Activated T-helper 2 cell treated with anti-CD3 and anti-CD28 coated beads, Interferon-gamma antibody, Interleukin-2, Interleukin-4, amounts not matched to agents 10 μg/mL and 5 μg/mL and 100 μg/mL, durations not matched to agents 14 hours and 24 hours and 36 hours (primary cell): ENCODE measurements around the gene ZNF43. TPM values are rescaled to one million over a fixed set of nuclear protein-coding genes. Genes with fewer than 3 reads are reported as not detected.
"Not testable (repeated sequence)": the region's sequence is repeated elsewhere in the genome, so short reads cannot be mapped to it uniquely, and the experiment has no call there.

Experiments
- DNase-seq: peaks from one replicate; pipeline ENCODE4 v3.0.0; 2021; ENCODE audit warnings: low spot score
- H3K27ac Mint-ChIP-seq: one replicate; pipeline ENCODE4 v1.8.0; 2021; ENCODE audit warnings: mixed read lengths
- H3K27me3 Mint-ChIP-seq: one replicate; pipeline ENCODE4 v1.8.0; 2021; ENCODE audit warnings: low read depth, mixed read lengths
- H3K36me3 Mint-ChIP-seq: one replicate; pipeline ENCODE4 v1.8.0; 2021; ENCODE audit warnings: low read depth, mixed read lengths
- H3K4me1 Mint-ChIP-seq: one replicate; pipeline ENCODE4 v1.8.0; 2021; ENCODE audit warnings: low read depth, mixed read lengths
- H3K4me3 Mint-ChIP-seq: one replicate; pipeline ENCODE4 v1.8.0; 2021; ENCODE audit warnings: low read depth, mild to moderate bottlenecking, moderate library complexity, mixed read lengths
- H3K9me3 Mint-ChIP-seq: one replicate; pipeline ENCODE4 v1.8.0; 2021; ENCODE audit warnings: mixed read lengths
- intact Hi-C: fragments of 100-400 bp; cut with micrococcal nuclease; formaldehyde crosslinking; loops from one replicate; pipeline ENCODE4 v1.15.1; 2023
- total RNA-seq: library from RNA; stranded (reverse); gene quantifications from 2 replicates; pipeline ENCODE4 v1.2.3, GENCODE V29; 2022

Gene ZNF43
- 33.5 and 34.9 TPM in 2 replicates for total RNA-seq

DNA sequence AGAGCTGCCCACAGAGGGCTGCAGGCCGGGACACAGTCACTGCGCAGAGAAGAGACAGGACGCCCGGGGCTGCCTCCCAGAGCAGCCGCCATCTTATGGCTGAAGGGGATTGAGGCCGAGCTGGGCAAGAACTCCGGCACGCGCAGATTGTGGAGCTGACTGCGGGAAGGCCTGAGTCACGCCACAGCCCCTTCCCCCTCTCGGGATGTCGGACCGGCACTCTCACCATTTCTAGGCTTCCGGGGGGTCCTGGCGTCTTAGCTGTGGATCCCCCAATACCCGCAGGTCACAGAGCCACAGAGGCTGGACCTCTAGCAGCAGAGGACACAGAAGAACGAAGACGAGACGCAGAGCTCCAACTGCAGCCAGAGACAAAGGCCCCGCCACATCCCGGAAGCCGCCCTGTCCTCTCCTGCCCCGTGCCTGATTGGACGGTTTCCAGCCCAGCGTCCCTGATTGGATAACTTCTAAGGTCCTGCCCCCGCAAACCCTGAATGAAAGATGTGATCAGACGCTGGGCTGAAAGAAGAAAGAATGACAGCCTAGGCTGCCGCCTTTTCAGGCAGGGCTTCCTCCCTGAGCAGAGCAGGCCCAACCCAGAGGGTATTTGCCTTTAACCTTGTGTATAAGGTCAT is at the start of gene ZNF43:
Gene ZNF43, minus strand, starts transcription at position 373 of the 635 bp plus-strand sequence. Its CDS starts 144 bp downstream, at position 229.
- peaks cover 75% of the 10 kb centered on the region for H3K36me3 Mint-ChIP-seq

GRCh38 chr19:21885516-21885915 is 49.5 kb upstream of the ZNF43 start:
- H3K27me3 Mint-ChIP-seq, H3K36me3 Mint-ChIP-seq, intact Hi-C loops, DNase-seq, H3K4me3 Mint-ChIP-seq, H3K4me1 Mint-ChIP-seq, H3K27ac Mint-ChIP-seq: not testable (repeated sequence)
- peaks cover 81% of the 10 kb centered on the region for H3K9me3 Mint-ChIP-seq

More for the DNA sequence above, at the start of gene ZNF43:
- H3K9me3 Mint-ChIP-seq = peaks cover 32% of the 10 kb centered on the region
- H3K27me3 Mint-ChIP-seq = no peaks in the 10 kb centered on the region
- H3K4me1 Mint-ChIP-seq = peaks cover 11% of the 10 kb centered on the region
- H3K4me3 Mint-ChIP-seq = peak within 1 kb of the TSS; percentile 94
- peak within 1 kb of the TSS; percentile 98 for H3K27ac Mint-ChIP-seq
- intact Hi-C loops = loop anchor here (1.0 to 10.0 kb wide), 4 partner anchors 16 to 511 kb away; partner anchors contain the start of genes ZNF100, ZNF429 and ZNF708
- peak; percentile 89 for DNase-seq

DNA sequence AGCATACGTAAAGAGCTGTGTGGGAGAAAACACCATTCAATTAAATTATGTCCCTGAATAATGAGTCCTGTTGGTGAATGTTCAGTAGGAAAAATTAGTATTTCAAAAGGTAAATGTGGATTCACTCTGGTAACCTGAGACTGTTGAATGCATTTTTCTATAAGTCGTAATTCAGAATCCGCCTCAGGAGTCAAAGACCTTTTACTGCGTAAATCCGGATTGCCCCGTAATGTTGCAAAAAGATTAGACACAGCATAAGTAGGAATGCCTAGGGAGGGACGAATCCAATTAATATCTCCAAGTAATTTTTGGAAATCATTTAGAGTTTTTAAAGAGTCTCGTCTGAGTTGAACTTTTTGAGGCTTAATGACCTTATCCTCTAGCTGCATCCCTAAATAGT is 48.8 kb upstream of the ZNF43 start:
- H3K4me3 Mint-ChIP-seq, intact Hi-C loops, DNase-seq, H3K27me3 Mint-ChIP-seq, H3K4me1 Mint-ChIP-seq, H3K36me3 Mint-ChIP-seq, H3K27ac Mint-ChIP-seq: not testable (repeated sequence)
- peaks cover 84% of the 10 kb centered on the region for H3K9me3 Mint-ChIP-seq

DNA sequence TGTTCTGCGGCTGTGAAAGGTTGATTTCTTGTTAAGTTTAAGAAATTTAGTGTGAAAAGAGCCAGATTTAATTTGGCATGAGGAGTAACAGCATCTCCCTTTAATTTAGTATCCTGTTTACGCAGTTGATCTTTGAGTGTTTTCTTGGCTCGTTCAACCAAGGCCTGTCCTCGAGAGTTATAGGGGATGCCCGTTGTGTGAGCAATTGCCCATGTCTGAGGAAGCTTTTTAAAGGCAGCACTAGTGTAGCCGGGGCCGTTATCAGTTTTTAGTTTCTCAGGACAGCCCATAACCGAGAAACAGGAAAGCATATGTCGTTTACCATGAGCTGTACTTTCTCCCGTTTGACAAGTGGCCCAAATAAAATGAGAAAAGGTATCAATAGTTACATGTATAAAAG is 47.5 kb upstream of the ZNF43 start:
- H3K36me3 Mint-ChIP-seq = no peaks in the 10 kb centered on the region
- DNase-seq = no peak
- H3K4me1 Mint-ChIP-seq = no peaks in the 10 kb centered on the region
- intact Hi-C loops = no loop called here
- H3K4me3 Mint-ChIP-seq = no peak overlapping the region
- H3K27me3 Mint-ChIP-seq = no peaks in the 10 kb centered on the region
- H3K9me3 Mint-ChIP-seq = peaks cover 87% of the 10 kb centered on the region
- no peak overlapping the region for H3K27ac Mint-ChIP-seq

DNA sequence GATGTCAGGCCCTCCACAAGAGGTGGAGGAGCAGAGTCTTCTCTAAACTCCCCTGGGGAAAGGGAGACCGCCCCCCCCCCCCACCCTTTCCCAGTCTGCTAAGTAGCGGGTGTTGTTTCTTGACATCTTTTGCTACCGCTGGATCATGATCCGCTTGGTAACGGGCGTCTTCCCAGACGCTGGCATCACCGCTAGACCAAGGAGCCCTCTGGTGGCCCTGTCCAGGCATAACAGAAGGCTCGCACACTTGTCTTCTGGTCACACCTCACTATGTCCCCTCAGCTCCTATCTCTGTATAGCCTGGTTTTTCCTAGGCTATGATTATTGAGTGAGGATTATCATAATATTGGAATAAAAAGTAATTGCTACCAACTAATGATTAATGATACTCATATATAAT is 44.8 kb upstream of the ZNF43 start:
- H3K27ac Mint-ChIP-seq, intact Hi-C loops, H3K4me3 Mint-ChIP-seq, H3K4me1 Mint-ChIP-seq, H3K27me3 Mint-ChIP-seq, DNase-seq, H3K36me3 Mint-ChIP-seq: not testable (repeated sequence)
- peaks cover 75% of the 10 kb centered on the region for H3K9me3 Mint-ChIP-seq

DNA sequence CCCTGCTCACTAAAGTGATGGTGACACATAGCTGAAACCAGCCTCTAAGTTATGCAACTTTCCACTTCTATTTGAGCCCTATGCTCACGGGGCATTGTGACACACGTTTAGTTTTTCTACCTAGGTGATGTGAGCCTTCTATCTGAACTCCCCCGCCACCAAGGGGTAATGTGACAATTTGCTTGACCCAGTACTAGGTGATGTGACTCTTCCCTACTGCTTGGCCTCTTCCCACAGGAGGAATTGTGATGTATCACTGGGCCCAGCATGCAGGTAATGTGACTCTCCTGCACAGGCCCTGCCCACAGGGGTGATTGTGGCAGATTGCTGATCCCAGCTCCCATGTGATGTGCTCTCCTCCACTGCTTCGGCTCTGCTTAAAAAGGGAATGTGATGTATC is 42.7 kb upstream of the ZNF43 start:
- H3K27me3 Mint-ChIP-seq = no peaks in the 10 kb centered on the region
- H3K27ac Mint-ChIP-seq = no peak overlapping the region
- no peaks in the 10 kb centered on the region for H3K4me1 Mint-ChIP-seq
- no peaks in the 10 kb centered on the region for H3K36me3 Mint-ChIP-seq
- DNase-seq = no peak
- H3K9me3 Mint-ChIP-seq = peaks cover 64% of the 10 kb centered on the region
- no peak overlapping the region for H3K4me3 Mint-ChIP-seq
- intact Hi-C loops = no loop called here

DNA sequence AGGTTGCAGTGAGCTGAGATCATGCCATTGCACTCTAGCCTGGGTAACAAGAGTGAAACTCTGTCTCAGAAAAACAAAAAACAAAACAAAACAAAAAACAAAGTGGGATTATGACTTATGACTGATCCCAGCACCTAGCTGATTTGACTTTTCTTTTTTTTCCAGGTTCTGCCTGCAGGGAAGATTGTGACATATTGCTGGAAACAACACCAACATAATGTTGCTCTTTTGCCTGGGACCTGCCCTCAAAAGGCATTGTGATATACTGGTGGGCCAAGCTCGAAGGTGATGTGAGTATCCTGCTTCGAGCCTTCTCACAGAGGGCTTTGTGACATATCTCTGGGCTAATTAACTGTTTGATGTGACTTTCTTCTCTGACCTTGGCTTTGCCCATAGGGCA is 42.0 kb upstream of the ZNF43 start:
- Mint-ChIP-seq H3K27me3 (no peaks in the 10 kb centered on the region), H3K4me1 (no peaks in the 10 kb centered on the region), H3K36me3 (no peaks in the 10 kb centered on the region), H3K4me3 (no peak overlapping the region), H3K27ac (no peak overlapping the region), H3K9me3 (peaks cover 59% of the 10 kb centered on the region)
- DNase-seq = no peak
- intact Hi-C loops = no loop called here

DNA sequence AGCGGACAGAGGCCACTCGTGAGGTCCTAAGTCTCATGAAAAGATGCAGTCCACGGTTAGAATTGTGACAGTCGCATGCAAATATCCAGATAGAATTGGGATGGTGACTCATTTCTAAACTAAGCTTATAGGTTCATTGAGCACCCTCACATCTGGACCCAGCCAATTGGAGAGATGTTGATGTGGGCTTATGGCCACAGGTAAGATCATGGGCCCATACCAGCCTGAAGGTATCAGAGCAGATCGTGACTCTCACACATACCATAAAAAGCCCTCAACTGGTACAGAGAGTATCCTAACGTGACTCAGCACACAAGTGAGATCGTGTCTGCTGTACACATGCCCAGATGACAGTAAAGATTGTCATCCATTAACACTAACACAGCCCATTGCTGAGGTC is 40.6 kb upstream of the ZNF43 start:
- H3K4me3 Mint-ChIP-seq, DNase-seq, H3K27me3 Mint-ChIP-seq, H3K4me1 Mint-ChIP-seq, H3K27ac Mint-ChIP-seq, H3K36me3 Mint-ChIP-seq, intact Hi-C loops: not testable (repeated sequence)
- peaks cover 49% of the 10 kb centered on the region for H3K9me3 Mint-ChIP-seq

GRCh38 chr19:21856773-21857514 is 21.0 kb upstream of the ZNF43 start:
- peaks cover 7% of the 10 kb centered on the region for H3K36me3 Mint-ChIP-seq
- H3K27me3 Mint-ChIP-seq = no peaks in the 10 kb centered on the region
- no peak overlapping the region for H3K27ac Mint-ChIP-seq
- DNase-seq = no peak
- intact Hi-C loops = no loop called here
- no peak overlapping the region for H3K4me3 Mint-ChIP-seq
- peaks cover 32% of the 10 kb centered on the region for H3K9me3 Mint-ChIP-seq
- H3K4me1 Mint-ChIP-seq = peaks cover 5% of the 10 kb centered on the region

- peak; percentile 83 for DNase-seq
- peaks cover 39% of the 10 kb centered on the region for H3K9me3 Mint-ChIP-seq
- H3K36me3 Mint-ChIP-seq = peaks cover 50% of the 10 kb centered on the region
- H3K4me1 Mint-ChIP-seq = peaks cover 14% of the 10 kb centered on the region
- intact Hi-C loops = loop anchor here (1.0 kb wide), 2 partner anchors 15 to 84 kb away; partner anchors contain the start of genes ZNF100 and ZNF43
- no peaks in the 10 kb centered on the region for H3K27me3 Mint-ChIP-seq
- H3K27ac Mint-ChIP-seq = peak overlapping the region; percentile 75
- H3K4me3 Mint-ChIP-seq = peak overlapping the region; percentile 85
These were observed 15.8 kb upstream of the ZNF43 start for GRCh38 chr19:21851596-21852345.

DNA sequence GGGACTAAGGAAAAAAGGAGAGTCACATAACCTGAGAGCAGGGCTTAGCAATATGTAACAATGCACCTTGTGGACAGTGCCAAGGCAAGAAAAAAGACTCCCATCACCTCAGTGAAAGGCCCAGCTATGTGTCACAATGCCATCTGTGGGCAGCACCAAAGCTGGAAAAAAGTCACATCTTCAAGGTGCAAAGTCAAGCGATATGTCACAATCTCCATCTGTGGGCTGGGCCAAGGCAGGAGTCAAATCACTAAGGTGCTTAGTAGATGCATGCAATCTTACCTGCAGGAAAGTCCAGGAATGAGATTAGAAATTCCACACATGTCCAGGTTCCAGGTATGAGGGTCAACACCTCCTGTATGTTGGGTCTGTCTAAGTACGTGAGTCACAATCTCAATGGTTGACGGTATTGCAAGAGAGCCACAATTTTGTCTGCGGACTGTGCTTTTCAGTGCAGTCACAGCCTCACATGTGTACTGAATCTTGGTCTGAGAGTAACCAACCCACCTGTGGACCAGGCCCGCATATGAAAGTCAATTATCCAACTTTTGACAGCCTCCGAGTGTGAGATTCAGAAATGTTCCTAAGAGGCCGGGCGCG is 14.8 kb upstream of the ZNF43 start:
- H3K4me3 Mint-ChIP-seq = peak overlapping the region; percentile 85
- intact Hi-C loops = no loop called here
- peaks cover 60% of the 10 kb centered on the region for H3K36me3 Mint-ChIP-seq
- H3K9me3 Mint-ChIP-seq = peaks cover 39% of the 10 kb centered on the region
- peaks cover 14% of the 10 kb centered on the region for H3K4me1 Mint-ChIP-seq
- H3K27ac Mint-ChIP-seq = no peak overlapping the region
- no peaks in the 10 kb centered on the region for H3K27me3 Mint-ChIP-seq
- DNase-seq = no peak

DNA sequence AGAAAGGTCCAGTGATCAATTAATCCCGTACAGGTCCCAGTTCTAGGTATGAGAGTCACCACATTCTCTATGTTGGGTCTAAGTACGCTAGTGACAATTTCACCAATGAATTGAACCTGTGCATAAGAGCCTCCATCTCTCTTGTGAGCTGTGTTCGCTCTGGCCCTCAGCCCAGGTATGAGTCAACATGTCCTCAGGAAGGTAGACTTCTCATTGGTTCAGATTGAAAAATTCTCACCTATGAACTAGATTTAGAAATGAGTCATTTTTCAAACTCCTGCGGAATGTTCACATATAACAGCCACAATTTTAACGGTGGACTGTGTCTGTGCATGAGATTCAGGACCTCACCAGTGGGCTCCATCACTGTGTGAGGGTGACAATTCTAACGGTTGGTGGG is 12.7 kb upstream of the ZNF43 start:
- peaks cover 14% of the 10 kb centered on the region for H3K4me1 Mint-ChIP-seq
- H3K36me3 Mint-ChIP-seq = peaks cover 79% of the 10 kb centered on the region
- DNase-seq = no peak
- no peak overlapping the region for H3K4me3 Mint-ChIP-seq
- H3K27me3 Mint-ChIP-seq = no peaks in the 10 kb centered on the region
- no peak overlapping the region for H3K27ac Mint-ChIP-seq
- H3K9me3 Mint-ChIP-seq = peaks cover 37% of the 10 kb centered on the region
- intact Hi-C loops = no loop called here
